Lower leg skin (tissue), 4 donors: ENCODE data around the gene FAM169A. TPM values are rescaled to one million over a fixed set of nuclear protein-coding genes. Genes with fewer than 3 reads are reported as not detected.
"Not testable (repeated sequence)": the region's sequence is repeated elsewhere in the genome, so short reads cannot be mapped to it uniquely, and the experiment has no call there.

Source experiments
- DNase-seq, 2 donors: peaks; one replicate each; pipeline ENCODE4 v3.0.0-alpha.2; 2019; ENCODE audit warnings: low spot score in 2 of 2
- H3K4me3 ChIP-seq: fragments of 200-600 bp; sonication (generic); 2 replicates; pipeline ENCODE4 v1.5.1; 2017; ENCODE audit warnings: mild to moderate bottlenecking, low read depth; ENCODE audit not compliant: poor library complexity, severe bottlenecking
- CTCF ChIP-seq, 3 donors: fragments of 450-650 bp; IDR thresholded peaks; one replicate each; pipeline ENCODE4 v1.5.1; 2016; ENCODE audit warnings: antibody characterized with exemption in 3 of 3, mild to moderate bottlenecking in 3 of 3, moderate library complexity in 2 of 3
- POLR2A ChIP-seq, 2 donors: fragments of 450-650 bp; IDR thresholded peaks; one replicate each; pipeline ENCODE4 v1.6.1; 2016 to 2017; ENCODE audit warnings: antibody characterized with exemption in 2 of 2, mild to moderate bottlenecking in 1 of 2, moderate library complexity in 1 of 2
- WGBS, 2 donors: methylation state at CpG; one replicate each; pipeline ENCODE4 v1.1.5; 2018; 5-methylcytosine and 5-hydroxymethylcytosine counted together
- intact Hi-C: fragments of 100-400 bp; cut with DNase I; formaldehyde crosslinking; loops from one replicate; pipeline ENCODE4 v1.15.0; 2023; ENCODE audit warnings: low total_unique reads
- total RNA-seq, 4 donors: library from RNA; depleted of rRNA; stranded (reverse); fragments of >200 nt; gene quantifications; one replicate each; pipeline ENCODE4 v1.1.0, GENCODE V29; 2016

Gene FAM169A
- total RNA-seq, 4 donors from 2014 or later = 0.08 to 2.9 (median 0.85) TPM

GRCh38 chr5:74870299-74871067 is 4.3 kb upstream of the FAM169A start:
- H3K4me3 ChIP-seq = no peak overlapping the region
- intact Hi-C loops = no loop called here
- WGBS, 2 donors = 77% methylated on average over 3 of the region's 3 CpGs
- DNase-seq = no peak
- TF ChIP-seq POLR2A (IDR thresholded peaks at IDR 0.05) (no peak), CTCF (IDR thresholded peaks at IDR 0.05) (no peak)

- H3K4me3 ChIP-seq, DNase-seq, intact Hi-C loops: not testable (repeated sequence)
- WGBS, 2 donors = 53 to 66% methylated on average over 10 of the region's 10 CpGs
Measured at GRCh38 chr5:74869414-74869813, 3.2 kb upstream of the FAM169A start.

- DNase-seq = no peak
- intact Hi-C loops = no loop called here
- peak overlapping the region; percentile 44 for H3K4me3 ChIP-seq
- WGBS, 2 donors = 33% methylated on average over 33 to 35 of the region's 37 CpGs
- TF ChIP-seq CTCF (IDR thresholded peaks at IDR 0.05) = no peak
- TF ChIP-seq POLR2A (IDR thresholded peaks at IDR 0.05) = no peak
Measured at GRCh38 chr5:74866596-74867162, 492 bp upstream of the FAM169A start.

- 9 to 19% methylated on average over 19 to 22 of the region's 23 CpGs for WGBS, 2 donors
- DNase-seq = no peak
- H3K4me3 ChIP-seq = peak overlapping the region; percentile 44
- intact Hi-C loops = no loop called here
- no peak for TF ChIP-seq POLR2A (IDR thresholded peaks at IDR 0.05)
- TF ChIP-seq CTCF (IDR thresholded peaks at IDR 0.05) = no peak
Measured at GRCh38 chr5:74865256-74865803, 857 bp downstream of the FAM169A start.

- WGBS, 2 donors = 46 to 51% methylated on average over 8 of the region's 8 CpGs
- intact Hi-C loops = no loop called here
- TF ChIP-seq POLR2A (IDR thresholded peaks at IDR 0.05) = no peak
- TF ChIP-seq CTCF (IDR thresholded peaks at IDR 0.05) = no peak
- no peak for DNase-seq
- no peak overlapping the region for H3K4me3 ChIP-seq
Measured at GRCh38 chr5:74864823-74865222, 1.4 kb downstream of the FAM169A start.

GRCh38 chr5:74863726-74864125 is 2.5 kb downstream of the FAM169A start:
- TF ChIP-seq CTCF (IDR thresholded peaks at IDR 0.05) (no peak), POLR2A (IDR thresholded peaks at IDR 0.05) (no peak)
- no peak for DNase-seq
- intact Hi-C loops = no loop called here
- 87 to 88% methylated on average over 2 of the region's 2 CpGs for WGBS, 2 donors
- no peak overlapping the region for H3K4me3 ChIP-seq
